Measurements from ENCODE around the gene SOD3.

SOD3 gene

DNA sequence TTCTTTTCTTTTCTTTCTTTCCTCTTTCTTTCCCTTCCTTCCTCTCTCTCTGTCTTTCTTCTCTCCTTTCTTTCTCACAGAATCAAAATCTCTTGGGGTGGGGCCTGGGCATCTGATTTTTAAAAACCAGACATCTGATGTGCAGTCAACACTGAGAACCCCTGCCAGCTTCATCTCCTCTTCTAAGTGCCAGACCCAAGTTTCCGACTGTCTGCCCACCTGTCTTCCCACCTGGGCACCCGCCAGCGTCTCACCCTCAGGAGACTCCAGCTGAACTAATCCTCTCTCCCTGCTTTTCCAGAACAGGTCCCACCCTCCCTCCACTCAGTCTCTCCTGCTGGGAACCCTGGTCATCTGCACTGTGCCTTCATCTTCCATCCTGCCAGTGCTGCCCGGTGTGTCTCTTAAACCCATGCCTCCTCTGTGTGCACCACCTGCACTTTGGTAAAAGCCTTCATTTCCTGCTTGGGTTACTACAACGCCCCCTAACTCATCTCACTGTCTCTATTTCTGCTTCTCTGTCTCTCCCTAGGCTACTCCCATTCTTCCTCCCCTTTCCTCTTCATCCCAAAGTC lies 2.8 kb downstream of the SOD3 start:
- in situ Hi-C loops (cut with HindIII; ENCODE audit: low pct_ligation_motif_present, low pct_unique_long_range_greater_than_20kb, low sequenced_read_pairs): no loop called here
- no peak for DNase-seq

- no peak for DNase-seq
- in situ Hi-C loops (cut with HindIII; ENCODE audit: low pct_ligation_motif_present, low pct_unique_long_range_greater_than_20kb, low sequenced_read_pairs): no loop called here
Observed at GRCh38 chr4:24799196-24799543, 3.8 kb downstream of the SOD3 start.

GRCh38 chr4:24799544-24800324 lies 4.4 kb downstream of the SOD3 start:
- in situ Hi-C loops (cut with HindIII; ENCODE audit: low pct_ligation_motif_present, low pct_unique_long_range_greater_than_20kb, low sequenced_read_pairs): no loop called here
- no peak for DNase-seq

- in situ Hi-C loops (cut with HindIII; ENCODE audit: low pct_ligation_motif_present, low pct_unique_long_range_greater_than_20kb, low sequenced_read_pairs): no loop called here
- no peak for DNase-seq
Observed at GRCh38 chr4:24800325-24800895, 5.0 kb downstream of the SOD3 start.

- in situ Hi-C loops (cut with HindIII; ENCODE audit: low pct_ligation_motif_present, low pct_unique_long_range_greater_than_20kb, low sequenced_read_pairs): no loop called here
- no peak for DNase-seq
Observed at GRCh38 chr4:24801136-24801855, 5.9 kb downstream of the SOD3 start.

GRCh38 chr4:24802648-24803047 lies 7.3 kb downstream of the SOD3 start:
- in situ Hi-C loops (cut with HindIII; ENCODE audit: low pct_ligation_motif_present, low pct_unique_long_range_greater_than_20kb, low sequenced_read_pairs): no loop called here
- no peak for DNase-seq

DNA sequence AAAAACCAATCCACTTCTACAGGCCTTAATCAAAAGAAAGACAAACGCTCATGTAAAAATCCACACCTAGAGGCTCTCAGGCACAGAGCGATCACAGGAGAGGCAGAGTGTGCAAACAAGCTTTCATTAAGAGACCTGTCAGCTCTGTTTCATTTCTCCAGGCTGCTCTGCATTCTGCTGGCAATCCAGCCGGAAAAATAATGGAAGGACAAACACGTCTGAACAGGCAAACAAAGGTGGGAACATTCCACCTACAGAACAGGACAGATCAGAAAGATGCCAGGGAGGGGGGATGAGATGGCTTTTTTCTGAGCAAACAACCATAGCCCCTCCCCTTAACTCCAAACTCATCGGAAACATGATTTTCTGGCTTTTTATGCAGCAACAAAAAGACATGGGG lies 9.7 kb downstream of the SOD3 start:
- in situ Hi-C loops (cut with HindIII; ENCODE audit: low pct_ligation_motif_present, low pct_unique_long_range_greater_than_20kb, low sequenced_read_pairs): no loop called here
- no peak for DNase-seq

- in situ Hi-C loops (cut with HindIII; ENCODE audit: low pct_ligation_motif_present, low pct_unique_long_range_greater_than_20kb, low sequenced_read_pairs): no loop called here
- DNase-seq: no peak
Observed at GRCh38 chr4:24805566-24805965, 10.2 kb downstream of the SOD3 start.

DNA sequence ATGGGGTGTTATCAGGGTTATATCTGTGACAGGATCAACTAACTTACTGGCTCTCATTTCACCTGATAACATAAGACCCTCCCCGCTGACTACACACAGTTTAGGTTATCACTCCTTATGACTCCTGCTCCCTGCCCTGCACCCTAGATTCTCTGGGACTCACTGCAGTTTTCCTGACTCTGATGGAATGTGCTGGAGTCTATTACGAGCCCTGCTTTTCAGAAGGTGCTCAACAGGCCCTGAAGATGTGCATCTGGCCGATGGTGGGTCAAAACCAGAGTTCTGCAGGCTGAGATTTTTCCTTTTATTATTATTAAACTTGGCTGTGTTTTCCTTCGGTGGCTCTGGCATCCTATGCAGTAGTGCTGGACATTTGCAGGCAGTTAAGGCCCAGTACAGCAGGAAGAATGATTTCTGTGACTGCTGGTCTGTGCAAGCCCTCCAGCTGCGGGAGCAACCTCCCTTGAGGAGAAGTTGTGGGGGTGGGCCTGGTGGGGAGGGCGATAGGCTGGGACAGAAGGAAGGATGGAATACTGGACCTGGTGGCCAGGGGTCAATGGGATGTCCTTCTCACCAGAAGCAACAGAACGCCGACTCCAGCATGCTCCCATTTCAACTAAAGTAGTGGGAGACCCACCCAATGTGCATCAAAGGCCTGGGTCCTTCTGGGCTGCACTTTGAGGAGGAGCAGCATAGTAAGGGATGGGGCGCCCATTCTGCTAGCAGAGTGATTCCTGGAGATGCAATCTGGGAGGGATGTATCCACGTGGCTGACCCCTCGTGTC lies 11.0 kb downstream of the SOD3 start:
- in situ Hi-C loops (cut with HindIII; ENCODE audit: low pct_ligation_motif_present, low pct_unique_long_range_greater_than_20kb, low sequenced_read_pairs): no loop called here
- no peak for DNase-seq

DNA sequence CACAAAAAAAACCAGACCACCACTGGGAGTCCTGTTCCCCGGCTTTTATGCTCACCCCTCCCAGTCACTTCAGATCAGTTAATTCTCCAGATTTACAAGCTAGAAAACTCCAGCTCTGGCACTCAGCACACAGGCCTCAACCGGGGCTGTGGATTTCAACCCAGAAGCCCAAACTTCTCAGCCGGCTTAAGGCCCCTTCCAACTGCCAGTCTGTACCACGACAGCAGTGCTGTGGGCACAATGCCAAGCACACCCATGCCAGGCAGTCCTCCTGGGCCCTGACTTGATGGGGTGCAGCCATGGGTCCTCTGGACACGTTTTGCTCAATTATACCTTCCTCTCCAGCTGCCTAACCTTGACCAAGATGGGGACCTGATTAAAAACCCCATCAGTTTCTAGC lies 12.2 kb downstream of the SOD3 start:
- no peak for DNase-seq
- in situ Hi-C loops (cut with HindIII; ENCODE audit: low pct_ligation_motif_present, low pct_unique_long_range_greater_than_20kb, low sequenced_read_pairs): no loop called here

DNA sequence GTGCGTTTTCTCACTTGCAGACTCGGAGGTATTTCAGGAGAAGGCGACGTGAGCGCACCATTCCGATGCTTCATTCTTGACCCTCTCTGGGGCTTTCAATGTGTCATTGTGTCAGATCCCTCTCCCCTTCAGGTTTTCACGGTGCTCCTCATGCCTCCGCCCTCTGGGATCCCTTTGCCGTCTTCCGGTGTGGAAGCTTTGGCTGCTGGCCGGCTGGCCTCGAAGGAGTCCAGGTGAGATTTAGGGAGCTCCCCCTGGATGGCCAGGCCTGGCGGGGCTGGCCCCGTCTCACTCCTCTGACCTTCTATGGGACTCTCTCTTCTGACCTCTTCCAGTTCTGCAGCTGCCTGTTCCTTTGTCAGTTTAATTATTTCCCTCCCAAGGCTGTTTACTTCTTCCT lies 12.9 kb downstream of the SOD3 start:
- DNase-seq: no peak
- in situ Hi-C loops (cut with HindIII; ENCODE audit: low pct_ligation_motif_present, low pct_unique_long_range_greater_than_20kb, low sequenced_read_pairs): no loop called here

DNA sequence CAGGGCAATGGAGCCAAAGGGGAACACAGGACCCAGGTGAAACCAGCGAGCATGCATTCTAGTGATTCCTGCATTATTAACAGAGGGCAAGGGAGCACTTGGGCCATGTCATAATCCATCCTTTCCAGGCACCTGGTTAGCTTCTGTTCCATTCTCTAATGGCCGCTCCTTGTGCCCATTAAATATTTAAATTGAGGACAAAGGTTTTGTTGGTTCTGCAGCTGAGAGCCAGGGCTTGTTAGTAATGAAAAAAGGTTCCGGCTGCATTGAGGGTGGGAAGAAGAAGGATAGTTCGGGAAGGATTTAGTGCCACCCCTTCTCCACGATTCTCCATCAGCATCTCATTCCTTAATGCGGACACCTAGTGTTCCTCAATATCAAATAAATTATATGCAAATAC lies 13.6 kb downstream of the SOD3 start:
- DNase-seq: no peak
- in situ Hi-C loops (cut with HindIII; ENCODE audit: low pct_ligation_motif_present, low pct_unique_long_range_greater_than_20kb, low sequenced_read_pairs): no loop called here

- DNase-seq: peak; percentile 19
- in situ Hi-C loops (cut with HindIII; ENCODE audit: low pct_ligation_motif_present, low pct_unique_long_range_greater_than_20kb, low sequenced_read_pairs): no loop called here
Observed at GRCh38 chr4:24809376-24809775, 14.0 kb downstream of the SOD3 start.

DNA sequence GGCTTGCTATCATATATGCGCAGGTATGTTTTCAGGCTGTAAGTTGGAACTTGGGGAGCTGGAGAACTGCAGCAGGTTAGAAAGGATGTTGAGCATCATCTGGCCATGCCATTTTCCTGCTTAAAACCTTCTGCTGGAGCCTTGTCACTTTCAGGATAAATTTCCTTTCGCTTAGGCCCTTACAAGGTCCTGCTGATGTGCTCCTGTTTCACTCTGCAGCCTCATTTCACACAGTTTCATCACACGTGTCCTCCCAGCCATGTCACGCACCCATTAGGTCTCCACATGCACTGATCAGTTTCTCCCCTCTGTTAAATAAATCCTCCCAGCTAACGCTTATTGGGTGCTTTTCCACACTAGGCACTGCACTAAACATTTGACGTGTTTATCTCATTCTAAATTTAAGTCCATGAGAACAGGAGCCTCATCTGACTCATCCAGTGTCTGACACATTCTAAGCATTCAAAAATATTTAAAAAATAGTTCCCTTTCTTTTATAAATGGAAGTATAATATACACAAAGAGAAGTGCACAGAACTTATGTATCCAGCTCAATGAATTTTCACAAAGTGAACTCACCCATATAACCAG lies 14.5 kb downstream of the SOD3 start:
- in situ Hi-C loops (cut with HindIII; ENCODE audit: low pct_ligation_motif_present, low pct_unique_long_range_greater_than_20kb, low sequenced_read_pairs): no loop called here
- no peak for DNase-seq

GRCh38 chr4:24810871-24811631 lies 15.7 kb downstream of the SOD3 start:
- in situ Hi-C loops (cut with HindIII; ENCODE audit: low pct_ligation_motif_present, low pct_unique_long_range_greater_than_20kb, low sequenced_read_pairs): no loop called here
- no peak for DNase-seq

DNA sequence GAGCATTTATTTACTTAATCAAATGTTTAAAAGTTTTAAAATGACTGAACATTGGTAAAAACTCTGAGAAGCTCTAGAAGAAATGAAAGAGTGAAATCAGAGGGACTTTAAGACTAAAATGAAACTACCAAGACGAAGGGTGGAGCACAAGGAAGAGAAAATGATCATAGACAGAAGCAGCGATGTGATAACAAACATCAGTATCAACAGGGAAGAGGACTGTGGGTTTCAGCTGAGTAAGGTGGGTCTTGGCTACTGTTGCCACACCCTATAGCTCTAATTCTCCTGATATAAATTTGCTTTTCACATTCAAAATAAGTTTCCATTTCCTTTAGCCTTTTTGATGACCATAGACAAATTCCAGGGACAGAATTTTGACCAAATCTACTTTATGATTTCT lies 18.4 kb downstream of the SOD3 start:
- no peak for DNase-seq
- in situ Hi-C loops (cut with HindIII; ENCODE audit: low pct_ligation_motif_present, low pct_unique_long_range_greater_than_20kb, low sequenced_read_pairs): no loop called here

DNA sequence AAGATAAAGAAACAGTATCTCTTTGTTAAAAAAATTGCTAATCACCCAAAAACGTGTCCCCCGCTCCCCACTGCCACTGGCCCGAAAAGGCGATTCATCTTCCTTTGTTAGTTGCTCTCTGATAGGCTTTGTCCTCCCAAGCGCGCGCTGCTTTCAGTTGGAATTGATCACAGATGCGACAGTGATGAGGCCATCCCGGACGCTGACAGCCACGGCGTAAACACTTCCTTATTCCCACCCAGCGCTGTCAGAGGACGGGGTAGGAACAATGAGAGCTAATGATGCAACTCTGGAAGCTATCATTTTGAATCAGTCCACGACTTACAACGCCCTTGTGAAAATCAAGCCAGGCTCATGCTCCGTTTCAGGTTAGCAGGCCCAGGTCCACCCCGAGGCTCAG lies 21.4 kb downstream of the SOD3 start:
- DNase-seq: no peak
- in situ Hi-C loops (cut with HindIII; ENCODE audit: low pct_ligation_motif_present, low pct_unique_long_range_greater_than_20kb, low sequenced_read_pairs): no loop called here

DNA sequence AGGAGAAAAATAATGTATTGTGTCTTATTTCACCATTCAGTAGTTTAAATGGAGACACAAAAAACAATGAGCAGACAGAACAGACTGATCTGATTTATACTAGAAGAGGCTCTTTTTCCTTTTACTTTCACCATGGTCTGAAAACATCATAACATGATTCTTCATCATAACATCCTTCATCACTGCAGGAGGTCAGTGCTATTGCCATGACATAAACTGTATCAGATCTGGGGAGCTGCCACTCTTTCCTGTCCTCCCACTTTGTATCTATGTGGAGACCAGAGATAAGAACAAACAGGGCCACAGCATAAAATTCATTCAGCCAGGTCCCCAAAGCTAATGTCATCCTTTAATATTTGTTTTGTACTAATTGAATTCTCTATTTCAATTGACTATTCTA lies 25.2 kb downstream of the SOD3 start:
- in situ Hi-C loops (cut with HindIII; ENCODE audit: low pct_ligation_motif_present, low pct_unique_long_range_greater_than_20kb, low sequenced_read_pairs): no loop called here
- no peak for DNase-seq

Measured in ACHN (cell line).